GM18520 (cell line): ENCODE data around the gene ALOX5.
A peak's percentile ranks its signal among the peaks of the same experiment; 100 is the strongest.
"Not testable (repeated sequence)": the region's sequence is repeated elsewhere in the genome, so short reads cannot be mapped to it uniquely, and the experiment has no call there.

ENCODE experiments used
- ATAC-seq: cut with Tn5 transposase; IDR thresholded peaks from one replicate; pipeline ENCODE4 v1.9.1; 2021; ENCODE audit not compliant: unreplicated experiment

ALOX5 gene

GRCh38 chr10:45373576-45374349 lies at the start of gene ALOX5:
Gene ALOX5, plus strand, starts transcription at chr10:45374216. Its CDS starts 64 bp downstream, at chr10:45374280.
- ATAC-seq = peak; percentile 31

GRCh38 chr10:45325116-45325515 lies 48.9 kb upstream of the ALOX5 start:
- ATAC-seq = no peak

GRCh38 chr10:45326864-45327263 lies 47.2 kb upstream of the ALOX5 start:
- ATAC-seq = not testable (repeated sequence)

- ATAC-seq = not testable (repeated sequence)
Measured at GRCh38 chr10:45331824-45332223, 42.2 kb upstream of the ALOX5 start.

- no peak for ATAC-seq
Measured at GRCh38 chr10:45339894-45340293, 34.1 kb upstream of the ALOX5 start.

- ATAC-seq = not testable (repeated sequence)
Measured at GRCh38 chr10:45340420-45340819, 33.6 kb upstream of the ALOX5 start.

- not testable (repeated sequence) for ATAC-seq
Measured at GRCh38 chr10:45346652-45347335, 27.2 kb upstream of the ALOX5 start.

- ATAC-seq = not testable (repeated sequence)
Measured at GRCh38 chr10:45347464-45347863, 26.6 kb upstream of the ALOX5 start.

GRCh38 chr10:45348196-45348765 lies 25.7 kb upstream of the ALOX5 start:
- ATAC-seq = not testable (repeated sequence)

GRCh38 chr10:45353186-45353585 lies 20.8 kb upstream of the ALOX5 start:
- peak; percentile 38 for ATAC-seq

GRCh38 chr10:45354261-45354660 lies 19.8 kb upstream of the ALOX5 start:
- no peak for ATAC-seq

- no peak for ATAC-seq
Measured at GRCh38 chr10:45355494-45355893, 18.5 kb upstream of the ALOX5 start.

GRCh38 chr10:45358961-45359360 lies 15.1 kb upstream of the ALOX5 start:
- ATAC-seq = not testable (repeated sequence)

- not testable (repeated sequence) for ATAC-seq
Measured at GRCh38 chr10:45361983-45362799, 11.8 kb upstream of the ALOX5 start.

GRCh38 chr10:45367643-45368042 lies 6.4 kb upstream of the ALOX5 start:
- ATAC-seq = not testable (repeated sequence)

GRCh38 chr10:45368181-45368580 lies 5.8 kb upstream of the ALOX5 start:
- ATAC-seq = no peak

GRCh38 chr10:45370202-45370955 lies 3.6 kb upstream of the ALOX5 start:
- ATAC-seq = no peak

- no peak for ATAC-seq
Measured at GRCh38 chr10:45371560-45371959, 2.5 kb upstream of the ALOX5 start.

GRCh38 chr10:45372251-45372951 lies 1.6 kb upstream of the ALOX5 start:
- ATAC-seq = no peak
